Uterus (tissue), 2 donors: ENCODE measurements around the gene DGAT2.

Source experiments
- CTCF ChIP-seq, 4 experiments: fragments of 200-600 bp in 2 of 4; fragments of 450-650 bp in 2 of 4; sonication (generic) in 2 of 4; IDR thresholded peaks; one replicate each; pipeline ENCODE4 v1.5.1; 2016 to 2019; ENCODE audit warnings: antibody characterized with exemption in 4 of 4, mild to moderate bottlenecking in 2 of 4, moderate library complexity in 1 of 4
- POLR2A ChIP-seq, 2 donors: fragments of 450-650 bp; IDR thresholded peaks; one replicate each; pipeline ENCODE4 v1.6.1; 2016; ENCODE audit warnings: antibody characterized with exemption in 2 of 2, mild to moderate bottlenecking in 1 of 2, moderate library complexity in 1 of 2

GRCh38 chr11:75733431-75734107 lies 35.0 kb upstream of the DGAT2 start:
- TF ChIP-seq CTCF (IDR thresholded peaks at IDR 0.05) = no peak
- no peak for TF ChIP-seq POLR2A (IDR thresholded peaks at IDR 0.05)
